Measurements from ENCODE around the gene PLCD1. TPM values are rescaled to one million over a fixed set of nuclear protein-coding genes. Genes with fewer than 3 reads are reported as not detected.

Gene PLCD1
- total RNA-seq, 1 experiment from 2014 or later = 4.8 TPM

DNA sequence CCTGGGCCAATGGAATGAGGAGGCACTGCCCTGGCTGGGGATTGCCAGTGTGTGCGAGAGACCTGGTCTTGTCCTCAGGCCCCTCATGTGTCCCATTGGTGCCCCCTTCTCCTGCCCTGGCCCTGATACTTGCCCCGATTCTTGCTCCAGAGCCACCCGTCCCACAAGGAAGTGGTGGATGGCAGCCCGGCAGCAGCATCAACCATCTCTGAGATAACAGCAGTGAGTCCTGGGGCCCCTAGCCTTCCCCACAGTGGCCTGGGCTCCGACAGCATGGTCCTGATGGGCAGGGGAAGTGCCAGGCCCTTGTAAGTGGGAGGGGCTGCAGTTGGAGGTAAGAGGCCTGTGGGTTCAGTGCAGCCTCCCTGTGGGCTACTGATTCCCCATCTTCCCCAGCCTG is 23.4 kb downstream of the PLCD1 start:
- no peak overlapping the region for H3K4me3 ChIP-seq
- no peak overlapping the region for H3K27ac ChIP-seq
- DNase-seq (ENCODE audit: low read depth in 1 of 2, low spot score in 2 of 2) = no peak
- no peaks in the 10 kb centered on the region for H3K9me3 ChIP-seq (replicated peaks)
- H3K27me3 ChIP-seq (replicated peaks) = no peaks in the 10 kb centered on the region
- H3K36me3 ChIP-seq = no peaks in the 10 kb centered on the region
- 0 out of 2 replicates have a peak, but pooled peaks cover 4% of the 10 kb centered on the region for H3K4me1 ChIP-seq (replicated peaks)

DNA sequence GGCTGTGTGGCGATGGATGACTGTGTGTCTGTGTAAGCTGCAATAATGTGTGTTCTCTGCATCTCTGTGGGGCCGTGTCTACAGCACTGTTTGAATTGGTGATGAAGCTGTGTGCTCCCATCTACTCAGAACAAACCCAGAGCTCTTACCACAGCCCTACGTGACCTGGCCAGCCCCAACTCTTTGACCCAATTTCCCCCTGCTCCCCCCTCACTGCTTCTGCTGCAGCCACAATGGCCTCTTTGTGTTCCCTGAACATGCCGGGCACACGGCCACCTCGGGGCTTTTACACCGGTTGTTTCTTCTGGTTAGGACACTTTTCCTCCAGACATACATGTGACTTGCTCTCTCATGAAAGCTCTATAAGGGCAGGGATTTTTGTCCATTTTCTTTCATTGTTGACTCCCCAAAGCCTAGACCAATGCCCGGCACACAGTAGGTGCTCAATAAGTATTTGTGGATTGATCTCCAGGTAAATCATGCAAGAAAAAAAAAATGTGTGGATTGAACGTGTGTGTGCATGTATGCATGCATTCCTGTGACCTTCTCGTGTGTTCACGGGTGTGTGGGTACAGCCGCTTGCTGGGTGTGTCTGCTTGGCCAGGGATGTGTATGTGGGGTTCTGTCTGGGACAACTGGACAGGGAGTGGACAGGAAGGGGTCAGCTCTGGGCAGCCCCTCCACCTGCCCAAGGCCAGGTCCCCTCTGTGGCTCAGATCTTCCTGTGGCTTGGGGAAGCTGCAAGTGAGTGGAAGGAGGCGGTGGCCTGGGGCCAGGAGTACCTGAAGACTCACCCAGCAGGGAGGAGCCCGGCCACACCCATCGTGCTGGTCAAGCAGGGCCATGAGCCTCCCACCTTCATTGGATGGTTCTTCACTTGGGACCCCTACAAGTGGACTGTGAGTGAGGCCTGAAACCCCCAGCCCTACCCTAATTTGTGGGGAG is 24.1 kb downstream of the PLCD1 start:
- H3K36me3 ChIP-seq = no peaks in the 10 kb centered on the region
- DNase-seq (ENCODE audit: low read depth in 1 of 2, low spot score in 2 of 2) = no peak
- no peaks in the 10 kb centered on the region for H3K27me3 ChIP-seq (replicated peaks)
- H3K4me1 ChIP-seq (replicated peaks) = 0 out of 2 replicates have a peak, but pooled peaks cover 4% of the 10 kb centered on the region
- no peak overlapping the region for H3K4me3 ChIP-seq
- no peak overlapping the region for H3K27ac ChIP-seq
- no peaks in the 10 kb centered on the region for H3K9me3 ChIP-seq (replicated peaks)

DNA sequence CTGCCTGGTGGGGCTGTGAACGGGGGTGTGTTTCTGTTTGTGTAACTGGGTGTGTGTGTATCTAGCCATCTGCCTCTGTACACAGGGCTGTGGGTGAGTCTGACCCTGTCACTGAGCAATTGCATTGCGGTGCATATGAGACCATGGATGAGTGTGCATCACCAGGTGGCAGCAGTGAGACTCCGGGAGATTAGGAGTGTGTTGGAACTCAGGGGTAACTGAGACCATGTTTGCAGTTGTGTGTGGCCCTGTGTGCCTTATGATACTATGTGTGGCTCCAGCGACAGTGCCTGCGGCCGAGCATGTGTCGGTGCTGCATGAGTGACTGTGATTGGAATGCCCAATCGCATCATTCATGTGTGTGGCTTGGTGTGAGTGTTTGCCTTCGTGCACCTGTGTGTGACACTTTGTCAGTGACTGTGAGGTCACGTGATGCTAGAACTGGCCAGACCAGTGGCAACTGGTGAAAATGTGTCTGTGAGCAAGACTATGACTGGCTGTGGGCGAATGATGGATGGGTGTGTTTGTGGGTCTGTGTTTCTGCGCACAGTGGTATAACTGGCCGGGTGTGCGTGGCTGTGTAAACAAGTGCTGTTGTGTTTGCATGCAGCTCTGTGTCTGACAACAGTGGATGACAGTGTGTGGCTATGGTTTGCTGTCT is 24.9 kb downstream of the PLCD1 start:
- Histone ChIP-seq H3K36me3 (no peaks in the 10 kb centered on the region), H3K27ac (no peak overlapping the region), H3K27me3 (replicated peaks) (no peaks in the 10 kb centered on the region), H3K4me1 (replicated peaks) (0 out of 2 replicates have a peak, but pooled peaks cover 4% of the 10 kb centered on the region), H3K4me3 (no peak overlapping the region), H3K9me3 (replicated peaks) (no peaks in the 10 kb centered on the region)
- DNase-seq (ENCODE audit: low read depth in 1 of 2, low spot score in 2 of 2) = peak; percentile 52 to 69

DNA sequence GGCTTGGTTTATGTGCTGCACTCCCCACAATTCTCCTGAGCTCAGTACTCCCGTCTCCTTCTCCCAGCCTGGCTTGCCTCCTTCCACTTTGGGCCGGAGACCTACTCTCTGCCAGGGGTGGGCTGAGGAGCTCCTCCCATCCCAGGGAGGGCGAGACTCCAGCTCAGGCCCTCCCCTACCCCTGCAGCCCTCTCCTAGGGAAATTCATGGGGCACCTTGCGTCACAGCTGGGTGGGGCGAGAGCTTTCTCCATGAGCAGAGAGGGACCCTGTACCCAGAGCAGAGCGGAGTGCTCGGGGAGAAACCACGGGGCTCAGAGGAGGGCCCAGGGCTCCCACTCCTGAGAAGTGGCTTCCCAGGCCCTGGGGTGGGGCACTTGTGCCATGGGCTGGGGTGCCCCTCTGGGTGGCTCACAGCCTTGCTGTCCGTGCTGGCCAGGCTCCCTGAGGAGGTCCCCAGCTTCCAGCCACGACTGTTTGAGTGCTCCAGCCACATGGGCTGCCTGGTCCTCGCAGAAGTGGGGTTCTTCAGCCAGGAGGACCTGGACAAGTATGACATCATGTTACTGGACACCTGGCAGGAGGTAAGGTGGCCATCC is 25.5 kb downstream of the PLCD1 start:
- Histone ChIP-seq H3K4me1 (replicated peaks) (peaks cover 8% of the 10 kb centered on the region; the same call in 1 of the 2 replicates), H3K9me3 (replicated peaks) (no peaks in the 10 kb centered on the region), H3K27ac (no peak overlapping the region), H3K4me3 (no peak overlapping the region), H3K36me3 (no peaks in the 10 kb centered on the region), H3K27me3 (replicated peaks) (no peaks in the 10 kb centered on the region)
- DNase-seq (ENCODE audit: low read depth in 1 of 2, low spot score in 2 of 2) = no peak

DNA sequence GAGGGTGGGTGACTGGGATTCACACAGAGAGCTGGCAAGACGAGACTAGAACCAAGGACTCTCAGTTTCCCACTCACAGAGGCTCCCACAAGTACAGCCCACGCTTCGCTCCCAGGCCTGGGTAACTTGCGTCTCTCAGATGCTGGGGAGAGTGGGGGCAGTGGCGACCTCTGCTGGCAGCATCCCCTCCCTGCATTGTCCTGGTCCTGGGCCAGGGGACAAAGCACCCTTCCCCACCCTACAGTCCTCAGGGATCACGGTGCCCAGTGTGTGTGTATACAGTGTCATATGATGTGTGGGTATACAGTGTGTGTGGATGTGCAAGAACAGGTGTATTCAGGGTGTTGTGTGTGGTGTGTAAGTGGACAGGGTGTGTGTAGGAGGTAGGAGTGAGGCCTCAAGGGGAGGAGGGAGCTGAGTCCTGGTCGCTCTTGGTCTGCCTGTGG is 26.0 kb downstream of the PLCD1 start:
- Histone ChIP-seq H3K4me3 (no peak overlapping the region), H3K9me3 (replicated peaks) (no peaks in the 10 kb centered on the region), H3K27me3 (replicated peaks) (no peaks in the 10 kb centered on the region), H3K36me3 (no peaks in the 10 kb centered on the region), H3K27ac (no peak overlapping the region), H3K4me1 (replicated peaks) (peaks cover 12% of the 10 kb centered on the region)
- DNase-seq (ENCODE audit: low read depth in 1 of 2, low spot score in 2 of 2) = peak in 1 of 2 experiments; percentile 15

DNA sequence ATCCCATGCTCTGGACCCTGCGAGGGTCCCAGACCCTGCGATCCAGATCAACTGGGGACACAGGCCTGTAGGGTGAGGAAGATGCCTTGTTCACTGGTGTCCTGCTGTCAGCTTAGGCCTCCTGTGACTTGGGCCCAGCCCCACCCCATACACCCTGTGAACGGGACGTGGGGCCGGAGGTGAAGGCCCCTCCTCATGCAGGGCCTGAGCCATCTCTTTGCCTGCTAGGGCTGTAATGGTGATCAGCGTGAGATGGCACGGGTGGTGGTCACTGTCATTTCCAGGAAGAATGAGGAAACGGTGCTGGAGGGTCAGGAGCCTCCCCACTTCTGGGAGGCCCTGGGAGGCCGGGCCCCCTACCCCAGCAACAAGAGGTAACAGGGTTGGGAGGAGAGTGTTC is 26.5 kb downstream of the PLCD1 start:
- H3K4me1 ChIP-seq (replicated peaks) = peaks cover 15% of the 10 kb centered on the region
- H3K36me3 ChIP-seq = no peaks in the 10 kb centered on the region
- DNase-seq (ENCODE audit: low read depth in 1 of 2, low spot score in 2 of 2) = no peak
- H3K27ac ChIP-seq = no peak overlapping the region
- no peaks in the 10 kb centered on the region for H3K9me3 ChIP-seq (replicated peaks)
- no peak overlapping the region for H3K4me3 ChIP-seq
- no peaks in the 10 kb centered on the region for H3K27me3 ChIP-seq (replicated peaks)

DNA sequence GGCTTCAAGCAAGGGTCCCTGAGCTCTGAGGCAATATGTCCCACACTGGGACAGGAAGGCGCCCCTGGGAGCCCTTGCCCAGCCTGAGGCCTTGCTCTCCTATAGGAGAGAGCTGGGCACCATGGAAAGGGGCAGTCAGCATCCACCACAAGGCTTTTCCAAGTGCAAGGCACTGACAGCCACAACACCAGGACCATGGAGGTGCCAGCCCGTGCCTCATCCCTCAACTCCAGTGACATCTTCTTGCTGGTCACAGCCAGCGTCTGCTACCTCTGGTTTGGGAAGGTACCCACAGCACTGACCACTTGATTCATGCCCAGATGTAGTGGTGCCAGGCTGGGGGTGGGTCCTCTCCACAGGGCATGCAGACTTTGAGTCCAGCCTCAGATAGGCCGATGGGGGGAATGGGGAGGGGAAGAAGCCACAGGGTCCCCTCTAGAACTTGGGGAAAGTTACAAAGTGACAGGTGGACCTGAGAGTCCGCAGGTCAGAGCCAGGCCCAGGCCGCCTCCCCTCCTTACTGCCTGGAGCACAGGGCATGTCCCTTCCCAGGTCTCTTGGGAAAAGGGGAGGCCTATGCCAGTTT is 27.1 kb downstream of the PLCD1 start:
- Histone ChIP-seq H3K4me3 (no peak overlapping the region), H3K36me3 (no peaks in the 10 kb centered on the region), H3K27me3 (replicated peaks) (no peaks in the 10 kb centered on the region), H3K4me1 (replicated peaks) (peaks cover 15% of the 10 kb centered on the region), H3K9me3 (replicated peaks) (no peaks in the 10 kb centered on the region), H3K27ac (no peak overlapping the region)
- DNase-seq (ENCODE audit: low read depth in 1 of 2, low spot score in 2 of 2) = no peak

DNA sequence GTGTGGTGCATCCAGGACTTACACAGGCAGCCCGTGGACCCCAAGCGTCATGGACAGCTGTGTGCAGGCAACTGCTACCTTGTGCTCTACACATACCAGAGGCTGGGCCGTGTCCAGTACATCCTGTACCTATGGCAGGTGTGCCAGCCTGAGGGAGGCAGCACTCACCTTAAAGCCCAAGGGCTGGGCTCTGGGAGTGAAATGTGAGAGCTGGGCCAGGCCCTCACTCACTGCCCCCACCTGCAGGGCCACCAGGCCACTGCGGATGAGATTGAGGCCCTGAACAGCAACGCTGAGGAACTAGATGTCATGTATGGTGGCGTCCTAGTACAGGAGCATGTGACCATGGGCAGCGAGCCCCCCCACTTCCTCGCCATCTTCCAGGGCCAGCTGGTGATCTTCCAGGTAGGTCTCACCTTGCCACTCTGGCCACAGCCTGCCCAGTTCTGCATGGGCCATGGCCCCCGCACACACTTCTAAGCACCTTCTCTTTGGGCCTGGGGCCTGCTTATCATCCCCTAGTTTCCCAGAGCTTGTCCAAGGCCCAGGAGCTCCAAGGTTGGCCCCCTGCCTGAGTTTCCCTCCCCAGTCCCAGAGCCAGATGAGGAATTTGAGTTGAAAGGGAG is 27.9 kb downstream of the PLCD1 start:
- Histone ChIP-seq H3K27me3 (replicated peaks) (no peaks in the 10 kb centered on the region), H3K4me1 (replicated peaks) (peaks cover 15% of the 10 kb centered on the region), H3K27ac (no peak overlapping the region), H3K36me3 (no peaks in the 10 kb centered on the region), H3K4me3 (no peak overlapping the region), H3K9me3 (replicated peaks) (no peaks in the 10 kb centered on the region)
- DNase-seq (ENCODE audit: low read depth in 1 of 2, low spot score in 2 of 2) = no peak

DNA sequence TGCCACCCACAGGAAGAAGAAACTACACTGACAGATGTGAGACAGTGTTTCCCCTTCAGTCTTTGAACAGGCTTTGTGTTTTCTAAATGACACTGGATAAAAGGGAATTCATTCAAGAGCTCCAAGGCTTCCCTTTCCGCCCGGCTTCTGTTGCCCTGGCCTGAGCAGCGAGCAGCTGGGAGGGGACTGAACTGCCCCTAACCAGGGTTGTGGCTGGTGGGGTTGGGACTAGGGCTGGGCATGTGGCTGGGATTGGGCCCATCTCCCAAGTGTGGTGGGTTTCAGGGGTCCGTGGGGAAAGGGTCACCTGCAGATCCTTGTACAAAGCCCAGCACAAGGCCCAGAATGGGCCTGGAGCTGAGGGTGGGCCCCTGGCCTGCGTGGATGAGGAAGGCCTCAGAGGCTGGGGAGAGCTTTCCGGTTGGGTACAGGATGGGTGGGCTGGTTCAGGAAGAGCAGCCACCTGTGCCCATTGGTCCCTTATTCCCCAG is 28.4 kb downstream of the PLCD1 start:
- Histone ChIP-seq H3K27ac (no peak overlapping the region), H3K4me3 (no peak overlapping the region), H3K27me3 (replicated peaks) (no peaks in the 10 kb centered on the region), H3K36me3 (no peaks in the 10 kb centered on the region), H3K4me1 (replicated peaks) (peaks cover 15% of the 10 kb centered on the region), H3K9me3 (replicated peaks) (no peaks in the 10 kb centered on the region)
- DNase-seq (ENCODE audit: low read depth in 1 of 2, low spot score in 2 of 2) = no peak

DNA sequence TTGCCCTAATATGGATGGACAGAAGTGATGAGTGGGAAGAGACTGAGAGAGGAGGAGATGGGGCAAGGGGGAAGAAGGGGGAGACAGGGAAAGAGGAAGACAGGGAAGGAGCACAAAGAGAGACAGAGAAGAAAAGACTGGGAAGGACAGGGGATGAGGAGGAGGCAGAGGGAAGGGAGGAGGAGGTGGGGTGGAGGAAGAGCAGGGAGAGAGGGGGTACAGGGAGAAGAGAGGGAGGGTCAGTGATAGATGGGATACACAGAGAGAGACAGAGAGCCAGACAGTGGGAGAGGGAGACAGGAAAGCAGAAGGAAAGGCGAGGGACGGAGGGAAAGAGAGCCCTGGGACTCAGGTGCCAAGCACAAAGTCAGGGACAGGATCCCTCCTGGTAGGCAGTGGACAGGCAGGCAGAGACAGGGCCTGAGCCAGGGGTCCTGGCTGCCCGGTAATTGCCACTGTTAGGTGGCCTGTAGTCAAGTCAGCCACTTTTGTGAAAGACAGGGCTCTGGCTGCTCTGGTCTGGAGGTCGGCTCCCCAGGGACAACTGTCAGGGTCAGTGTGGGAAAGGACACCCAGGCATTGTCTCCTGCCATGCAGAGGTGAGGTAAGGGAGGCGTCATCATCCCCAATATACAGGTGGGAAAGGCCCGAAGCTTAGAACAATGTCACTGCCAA is 29.1 kb downstream of the PLCD1 start:
- H3K4me1 ChIP-seq (replicated peaks) = peaks cover 15% of the 10 kb centered on the region
- no peak overlapping the region for H3K4me3 ChIP-seq
- no peaks in the 10 kb centered on the region for H3K27me3 ChIP-seq (replicated peaks)
- DNase-seq (ENCODE audit: low read depth in 1 of 2, low spot score in 2 of 2) = peak in 1 of 2 experiments; percentile 25
- no peaks in the 10 kb centered on the region for H3K9me3 ChIP-seq (replicated peaks)
- no peaks in the 10 kb centered on the region for H3K36me3 ChIP-seq
- no peak overlapping the region for H3K27ac ChIP-seq

DNA sequence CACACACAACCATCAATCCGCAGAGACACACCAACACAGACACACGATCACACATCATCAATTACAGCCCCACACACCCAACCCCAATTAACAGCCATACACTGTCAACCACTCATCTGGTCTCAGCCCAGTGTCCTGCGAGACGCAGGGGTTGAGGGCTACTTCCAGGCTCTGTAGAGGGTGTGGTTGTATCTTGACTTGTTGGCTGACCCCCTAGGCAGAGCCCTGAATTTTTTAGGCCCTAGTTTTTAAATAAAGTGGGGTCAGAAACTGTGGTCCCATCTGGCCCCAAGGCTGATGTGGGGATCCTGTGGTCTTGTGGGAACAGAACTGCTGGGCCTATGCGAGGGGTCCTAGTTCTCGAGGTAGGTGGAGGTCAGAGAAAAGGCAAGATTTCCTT is 29.6 kb downstream of the PLCD1 start:
- peak in 1 of 2 experiments; percentile 21 for DNase-seq (ENCODE audit: low read depth in 1 of 2, low spot score in 2 of 2)
- Histone ChIP-seq H3K4me1 (replicated peaks) (peaks cover 15% of the 10 kb centered on the region), H3K27ac (no peak overlapping the region), H3K36me3 (no peaks in the 10 kb centered on the region), H3K4me3 (no peak overlapping the region), H3K27me3 (replicated peaks) (no peaks in the 10 kb centered on the region), H3K9me3 (replicated peaks) (no peaks in the 10 kb centered on the region)

DNA sequence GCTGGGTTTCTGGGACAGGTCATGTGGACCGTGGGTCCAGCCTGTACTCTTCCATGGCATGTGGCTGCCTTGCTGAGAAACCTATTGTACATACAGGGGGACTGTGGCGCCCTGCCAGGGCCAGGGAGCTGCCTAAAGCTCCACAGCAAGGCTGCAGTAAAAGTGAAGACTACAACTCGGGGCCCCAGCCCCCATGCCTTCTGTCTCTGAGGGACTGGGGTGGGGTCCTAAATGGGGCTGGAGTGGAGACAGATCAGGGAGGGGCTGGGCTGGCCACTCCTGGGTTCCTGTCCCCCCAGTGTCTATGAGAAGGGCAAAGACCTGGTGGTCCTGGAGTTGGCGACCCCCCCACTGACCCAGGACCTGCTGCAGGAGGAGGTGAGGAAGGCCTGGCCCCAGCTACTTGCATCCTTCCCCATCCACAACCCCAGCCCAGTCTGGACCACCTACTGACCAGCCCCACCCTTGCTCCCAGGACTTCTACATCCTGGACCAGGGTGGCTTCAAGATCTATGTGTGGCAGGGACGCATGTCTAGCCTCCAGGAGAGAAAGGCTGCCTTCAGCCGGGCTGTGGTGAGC is 31.6 kb downstream of the PLCD1 start:
- H3K4me1 ChIP-seq (replicated peaks) = peaks cover 12% of the 10 kb centered on the region
- H3K27ac ChIP-seq = no peak overlapping the region
- no peaks in the 10 kb centered on the region for H3K36me3 ChIP-seq
- no peaks in the 10 kb centered on the region for H3K27me3 ChIP-seq (replicated peaks)
- no peak overlapping the region for H3K4me3 ChIP-seq
- H3K9me3 ChIP-seq (replicated peaks) = no peaks in the 10 kb centered on the region
- DNase-seq (ENCODE audit: low read depth in 1 of 2, low spot score in 2 of 2) = no peak

All from SJSA1 (cell line).